Measurements from ENCODE around the gene GSS. TPM values are rescaled to one million over a fixed set of nuclear protein-coding genes. Genes with fewer than 3 reads are reported as not detected.

Gene GSS
- total RNA-seq, 1 experiment from 2014 or later, result 53.5 TPM

GRCh38 chr20:34952671-34953070 lies 2.9 kb downstream of the GSS start:
- Histone ChIP-seq H3K27ac (ENCODE audit: low read depth, low read length, poor library complexity, severe bottlenecking) (peak overlapping the region; percentile 35), H3K4me1 (ENCODE audit: insufficient read depth, low read length, poor library complexity, severe bottlenecking) (peaks cover 8% of the 10 kb centered on the region), H3K36me3 (ENCODE audit: insufficient read depth, low read length, poor library complexity, severe bottlenecking) (peaks cover 13% of the 10 kb centered on the region), H3K4me3 (ENCODE audit: low read depth, low read length, poor library complexity, severe bottlenecking) (no peak overlapping the region), H3K27me3 (replicated peaks; ENCODE audit: insufficient read depth, low read depth, low read length, poor library complexity) (no peaks in the 10 kb centered on the region), H3K9me3 (ENCODE audit: low read depth, low read length, poor library complexity, severe bottlenecking) (no peaks in the 10 kb centered on the region)
- peak; percentile 15 for DNase-seq (ENCODE audit: low spot score)
- CTCF ChIA-PET, result no interaction called here
- no TSS peak for BruUV-seq (replicated peaks)
- intact Hi-C loops (cut with micrococcal nuclease; ENCODE audit: unreplicated experiment), result no loop called here
- POLR2A ChIA-PET (ENCODE audit: low non-redundant PET), result no interaction called here
- TF ChIP-seq CTCF (conservative IDR thresholded peaks at IDR 0.05; ENCODE audit: low read depth, low read length), result no peak
- TF ChIP-seq EZH2 (IDR thresholded peaks at IDR 0.05; ENCODE audit: borderline replicate concordance, low read depth, low read length, poor library complexity, severe bottlenecking), result no peak

- no peaks in the 10 kb centered on the region for H3K27me3 ChIP-seq (replicated peaks; ENCODE audit: insufficient read depth, low read depth, low read length, poor library complexity)
- intact Hi-C loops (cut with micrococcal nuclease; ENCODE audit: unreplicated experiment), result no loop called here
- no peak overlapping the region for H3K4me3 ChIP-seq (ENCODE audit: low read depth, low read length, poor library complexity, severe bottlenecking)
- ChIA-PET CTCF (no interaction called here), POLR2A (ENCODE audit: low non-redundant PET) (no interaction called here)
- H3K4me1 ChIP-seq (ENCODE audit: insufficient read depth, low read length, poor library complexity, severe bottlenecking), result peaks cover 8% of the 10 kb centered on the region
- TF ChIP-seq CTCF (conservative IDR thresholded peaks at IDR 0.05; ENCODE audit: low read depth, low read length) (no peak), EZH2 (IDR thresholded peaks at IDR 0.05; ENCODE audit: borderline replicate concordance, low read depth, low read length, poor library complexity, severe bottlenecking) (no peak)
- BruUV-seq (replicated peaks), result no TSS peak
- no peaks in the 10 kb centered on the region for H3K9me3 ChIP-seq (ENCODE audit: low read depth, low read length, poor library complexity, severe bottlenecking)
- DNase-seq (ENCODE audit: low spot score), result no peak
- H3K36me3 ChIP-seq (ENCODE audit: insufficient read depth, low read length, poor library complexity, severe bottlenecking), result peaks cover 13% of the 10 kb centered on the region
- H3K27ac ChIP-seq (ENCODE audit: low read depth, low read length, poor library complexity, severe bottlenecking), result no peak overlapping the region
Measured at GRCh38 chr20:34951652-34952051, 4.0 kb downstream of the GSS start.

GRCh38 chr20:34951252-34951651 lies 4.4 kb downstream of the GSS start:
- CTCF ChIA-PET, result no interaction called here
- POLR2A ChIA-PET (ENCODE audit: low non-redundant PET), result no interaction called here
- no peak overlapping the region for H3K4me3 ChIP-seq (ENCODE audit: low read depth, low read length, poor library complexity, severe bottlenecking)
- no peaks in the 10 kb centered on the region for H3K9me3 ChIP-seq (ENCODE audit: low read depth, low read length, poor library complexity, severe bottlenecking)
- DNase-seq (ENCODE audit: low spot score), result no peak
- no peaks in the 10 kb centered on the region for H3K27me3 ChIP-seq (replicated peaks; ENCODE audit: insufficient read depth, low read depth, low read length, poor library complexity)
- no TSS peak for BruUV-seq (replicated peaks)
- intact Hi-C loops (cut with micrococcal nuclease; ENCODE audit: unreplicated experiment), result no loop called here
- peaks cover 16% of the 10 kb centered on the region for H3K36me3 ChIP-seq (ENCODE audit: insufficient read depth, low read length, poor library complexity, severe bottlenecking)
- H3K27ac ChIP-seq (ENCODE audit: low read depth, low read length, poor library complexity, severe bottlenecking), result no peak overlapping the region
- peaks cover 8% of the 10 kb centered on the region for H3K4me1 ChIP-seq (ENCODE audit: insufficient read depth, low read length, poor library complexity, severe bottlenecking)
- TF ChIP-seq CTCF (conservative IDR thresholded peaks at IDR 0.05; ENCODE audit: low read depth, low read length) (no peak), EZH2 (IDR thresholded peaks at IDR 0.05; ENCODE audit: borderline replicate concordance, low read depth, low read length, poor library complexity, severe bottlenecking) (no peak)

All from A673 (cell line).